Type B pancreatic cell (in vitro differentiated cells): ENCODE measurements around the gene GALNT1. TPM values are rescaled to one million over a fixed set of nuclear protein-coding genes. Genes with fewer than 3 reads are reported as not detected.

Experiments
- DNase-seq: peaks from one replicate; pipeline ENCODE4 v3.0.0; 2021; ENCODE audit warnings: mixed read lengths; ENCODE audit not compliant: unreplicated experiment; ENCODE audit errors: extremely low spot score
- H3K27ac Mint-ChIP-seq: 2 replicates; pipeline ENCODE4 v1.8.0; 2021; ENCODE audit warnings: mild to moderate bottlenecking, mixed read lengths
- H3K27me3 Mint-ChIP-seq: 2 replicates; pipeline ENCODE4 v1.8.0; 2021; ENCODE audit warnings: mixed read lengths
- H3K36me3 Mint-ChIP-seq: 2 replicates; pipeline ENCODE4 v1.8.0; 2021; ENCODE audit warnings: mixed read lengths
- H3K4me1 Mint-ChIP-seq: one replicate; pipeline ENCODE4 v1.8.0; 2021; ENCODE audit warnings: mixed read lengths; ENCODE audit not compliant: unreplicated experiment
- H3K4me3 Mint-ChIP-seq: 2 replicates; pipeline ENCODE4 v1.8.0; 2021; ENCODE audit warnings: mild to moderate bottlenecking, mixed read lengths
- H3K9me3 Mint-ChIP-seq: 2 replicates; pipeline ENCODE4 v1.8.0; 2021; ENCODE audit warnings: mixed read lengths
- total RNA-seq: library from RNA; stranded (reverse); gene quantifications from 2 replicates; pipeline ENCODE4 v1.2.1, GENCODE V29; 2021; ENCODE audit warnings: low replicate concordance
- TF ChIP-seq, protein P1 (sequence below): fragments of 200-600 bp; sonication (generic); conservative IDR thresholded peaks from 2 replicates; pipeline ENCODE4 v1.5.0; 2021; ENCODE audit warnings: antibody characterized with exemption, mild to moderate bottlenecking

Gene GALNT1
- total RNA-seq, 1 donor from 2014 or later = 92.1 TPM

DNA sequence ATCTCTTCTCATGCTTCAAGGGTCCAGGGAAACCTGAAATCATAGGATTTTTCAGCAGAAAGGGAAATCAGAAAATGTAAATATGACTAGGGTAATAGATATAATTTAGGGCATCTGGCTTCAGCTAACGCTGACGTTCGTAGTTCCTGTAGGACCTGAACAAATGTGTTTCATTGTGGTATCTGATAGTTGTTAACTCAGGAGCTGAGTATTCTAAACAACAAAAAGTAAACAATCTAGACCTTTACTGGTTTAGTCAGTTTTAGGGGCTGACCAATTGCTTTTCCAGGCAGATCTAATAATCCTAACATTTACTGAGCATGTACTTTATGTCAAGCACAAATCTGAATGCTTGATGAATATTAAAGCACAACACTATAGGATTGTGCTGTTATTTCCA is 114.8 kb downstream of the GALNT1 start:
- no peak for DNase-seq
- TF ChIP-seq, protein P1, sequence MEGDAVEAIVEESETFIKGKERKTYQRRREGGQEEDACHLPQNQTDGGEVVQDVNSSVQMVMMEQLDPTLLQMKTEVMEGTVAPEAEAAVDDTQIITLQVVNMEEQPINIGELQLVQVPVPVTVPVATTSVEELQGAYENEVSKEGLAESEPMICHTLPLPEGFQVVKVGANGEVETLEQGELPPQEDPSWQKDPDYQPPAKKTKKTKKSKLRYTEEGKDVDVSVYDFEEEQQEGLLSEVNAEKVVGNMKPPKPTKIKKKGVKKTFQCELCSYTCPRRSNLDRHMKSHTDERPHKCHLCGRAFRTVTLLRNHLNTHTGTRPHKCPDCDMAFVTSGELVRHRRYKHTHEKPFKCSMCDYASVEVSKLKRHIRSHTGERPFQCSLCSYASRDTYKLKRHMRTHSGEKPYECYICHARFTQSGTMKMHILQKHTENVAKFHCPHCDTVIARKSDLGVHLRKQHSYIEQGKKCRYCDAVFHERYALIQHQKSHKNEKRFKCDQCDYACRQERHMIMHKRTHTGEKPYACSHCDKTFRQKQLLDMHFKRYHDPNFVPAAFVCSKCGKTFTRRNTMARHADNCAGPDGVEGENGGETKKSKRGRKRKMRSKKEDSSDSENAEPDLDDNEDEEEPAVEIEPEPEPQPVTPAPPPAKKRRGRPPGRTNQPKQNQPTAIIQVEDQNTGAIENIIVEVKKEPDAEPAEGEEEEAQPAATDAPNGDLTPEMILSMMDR = no peak
- Mint-ChIP-seq H3K27me3 (no peaks in the 10 kb centered on the region), H3K4me3 (no peak overlapping the region), H3K27ac (no peak overlapping the region), H3K9me3 (no peaks in the 10 kb centered on the region), H3K36me3 (peaks cover 15% of the 10 kb centered on the region), H3K4me1 (no peaks in the 10 kb centered on the region)

DNA sequence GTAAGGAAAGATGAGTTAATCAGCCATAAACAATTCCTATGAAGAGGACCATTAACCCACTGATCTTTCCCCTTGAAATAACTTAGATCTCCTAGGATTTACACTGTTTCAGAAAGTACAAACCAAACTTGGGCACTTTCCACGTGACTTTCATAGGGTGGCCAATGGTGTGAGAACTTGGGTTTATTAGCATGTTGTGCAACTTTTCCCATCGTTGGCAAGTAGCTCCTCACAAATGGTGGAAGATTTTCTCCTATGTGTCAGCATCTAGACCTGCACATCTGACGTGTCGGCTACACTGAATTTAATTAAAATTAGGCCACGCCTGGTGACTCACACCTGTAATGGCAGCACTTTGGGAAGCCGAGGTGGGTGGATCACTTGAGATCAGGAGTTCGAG is 116.3 kb downstream of the GALNT1 start:
- Mint-ChIP-seq H3K27me3 (no peaks in the 10 kb centered on the region), H3K27ac (no peak overlapping the region), H3K4me1 (peaks cover 8% of the 10 kb centered on the region), H3K36me3 (peaks cover 23% of the 10 kb centered on the region), H3K4me3 (no peak overlapping the region), H3K9me3 (no peaks in the 10 kb centered on the region)
- TF ChIP-seq, protein P1 = no peak
- DNase-seq = no peak

DNA sequence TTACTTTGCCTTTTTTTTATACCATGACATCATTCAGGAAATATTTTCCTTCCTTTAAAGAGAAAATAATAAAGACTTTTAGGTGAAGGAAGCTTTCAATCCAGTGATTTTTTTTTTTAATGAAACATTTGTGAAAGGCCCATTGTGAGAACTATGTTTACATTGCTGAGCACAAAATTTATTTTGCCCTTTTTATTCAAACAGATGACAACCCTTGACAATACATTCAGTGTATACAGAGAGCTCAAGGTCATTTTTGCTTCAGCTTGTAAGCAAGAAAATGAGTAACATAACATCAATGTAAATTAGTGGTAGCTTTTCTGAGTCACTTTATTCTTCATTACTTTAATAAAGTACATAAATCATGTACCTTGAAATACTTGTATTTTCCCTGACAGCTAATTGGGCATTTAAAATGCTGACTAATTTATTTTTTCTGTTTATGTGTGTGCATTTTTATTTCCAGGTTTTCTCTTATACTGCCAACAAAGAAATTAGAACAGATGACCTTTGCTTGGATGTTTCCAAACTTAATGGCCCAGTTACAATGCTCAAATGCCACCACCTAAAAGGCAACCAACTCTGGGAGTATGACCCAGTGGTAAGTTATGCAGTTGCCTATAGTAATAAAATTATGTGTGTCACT is 121.6 kb downstream of the GALNT1 start:
- Mint-ChIP-seq H3K9me3 (no peaks in the 10 kb centered on the region), H3K27me3 (no peaks in the 10 kb centered on the region), H3K4me3 (no peak overlapping the region), H3K36me3 (peaks cover 35% of the 10 kb centered on the region), H3K4me1 (peaks cover 9% of the 10 kb centered on the region), H3K27ac (no peak overlapping the region)
- TF ChIP-seq, protein P1 = no peak
- DNase-seq = no peak

DNA sequence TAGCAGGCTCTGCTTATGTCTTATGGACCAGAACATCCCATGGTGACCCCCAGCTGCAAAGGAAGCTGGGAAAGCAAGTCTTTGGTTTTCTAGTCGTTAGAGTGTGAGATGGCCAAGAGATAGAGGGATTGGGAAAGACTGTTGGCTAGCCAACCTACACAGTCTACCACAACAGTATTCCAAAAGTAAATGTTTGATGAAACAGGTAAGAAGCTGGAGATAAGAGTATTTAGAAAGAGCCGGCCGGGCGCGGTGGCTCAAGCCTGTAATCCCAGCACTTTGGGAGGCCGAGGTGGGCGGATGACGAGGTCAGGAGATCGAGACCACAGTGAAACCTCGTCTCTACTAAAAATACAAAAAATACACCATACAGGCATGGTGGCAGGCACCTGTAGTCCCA is 124.4 kb downstream of the GALNT1 start:
- Mint-ChIP-seq H3K36me3 (peaks cover 33% of the 10 kb centered on the region), H3K27me3 (no peaks in the 10 kb centered on the region), H3K9me3 (no peaks in the 10 kb centered on the region), H3K27ac (no peak overlapping the region), H3K4me3 (no peak overlapping the region), H3K4me1 (peaks cover 9% of the 10 kb centered on the region)
- no peak for DNase-seq
- TF ChIP-seq, protein P1 = no peak

DNA sequence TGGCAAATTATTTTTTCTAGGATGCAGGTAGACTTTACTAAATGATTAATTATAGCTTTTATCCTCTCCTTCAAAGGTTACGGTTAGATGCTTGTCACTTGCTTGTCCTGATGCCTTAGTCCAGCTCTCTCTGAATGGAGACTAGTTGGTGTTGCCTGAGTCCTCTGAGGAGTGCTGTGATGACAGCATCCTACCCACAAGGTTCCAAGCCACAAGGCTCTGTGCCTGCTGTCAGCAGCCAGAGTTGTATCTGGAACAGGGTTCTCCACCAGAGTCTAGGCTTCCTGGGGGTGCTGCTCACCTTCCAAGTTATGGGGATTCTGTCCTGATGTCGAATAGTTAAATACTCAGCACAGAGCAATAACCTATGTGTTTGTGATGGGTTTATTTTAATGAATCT is 125.7 kb downstream of the GALNT1 start:
- Mint-ChIP-seq H3K27me3 (no peaks in the 10 kb centered on the region), H3K36me3 (peaks cover 39% of the 10 kb centered on the region), H3K4me1 (peaks cover 7% of the 10 kb centered on the region), H3K27ac (no peak overlapping the region), H3K4me3 (no peak overlapping the region), H3K9me3 (no peaks in the 10 kb centered on the region)
- TF ChIP-seq, protein P1 = no peak
- DNase-seq = no peak
